ENCODE measurements around the gene IPCEF1.

The IPCEF1 gene

DNA sequence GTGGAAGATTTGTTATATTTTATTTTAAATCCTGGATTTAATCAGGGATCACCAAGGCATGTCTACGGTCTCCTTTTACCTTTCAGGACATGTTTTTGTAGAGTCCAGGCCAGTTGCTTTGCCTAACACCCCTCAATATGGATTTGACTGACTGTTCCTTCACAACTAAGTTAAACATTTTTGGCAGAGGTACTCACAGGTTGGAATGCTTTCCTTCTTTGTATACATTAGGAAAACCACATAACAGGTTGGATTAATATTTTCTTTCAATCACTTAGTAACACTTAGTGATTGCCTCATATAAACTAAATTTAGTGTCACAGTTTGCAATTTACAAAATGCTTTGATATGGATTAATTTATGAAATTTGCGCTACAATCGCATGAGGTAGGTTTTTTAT, 64.5 kb downstream of the IPCEF1 start:
- H3K4me3 ChIP-seq (ENCODE audit: low read depth, low read length) = no peak overlapping the region
- TF ChIP-seq, protein P1, sequence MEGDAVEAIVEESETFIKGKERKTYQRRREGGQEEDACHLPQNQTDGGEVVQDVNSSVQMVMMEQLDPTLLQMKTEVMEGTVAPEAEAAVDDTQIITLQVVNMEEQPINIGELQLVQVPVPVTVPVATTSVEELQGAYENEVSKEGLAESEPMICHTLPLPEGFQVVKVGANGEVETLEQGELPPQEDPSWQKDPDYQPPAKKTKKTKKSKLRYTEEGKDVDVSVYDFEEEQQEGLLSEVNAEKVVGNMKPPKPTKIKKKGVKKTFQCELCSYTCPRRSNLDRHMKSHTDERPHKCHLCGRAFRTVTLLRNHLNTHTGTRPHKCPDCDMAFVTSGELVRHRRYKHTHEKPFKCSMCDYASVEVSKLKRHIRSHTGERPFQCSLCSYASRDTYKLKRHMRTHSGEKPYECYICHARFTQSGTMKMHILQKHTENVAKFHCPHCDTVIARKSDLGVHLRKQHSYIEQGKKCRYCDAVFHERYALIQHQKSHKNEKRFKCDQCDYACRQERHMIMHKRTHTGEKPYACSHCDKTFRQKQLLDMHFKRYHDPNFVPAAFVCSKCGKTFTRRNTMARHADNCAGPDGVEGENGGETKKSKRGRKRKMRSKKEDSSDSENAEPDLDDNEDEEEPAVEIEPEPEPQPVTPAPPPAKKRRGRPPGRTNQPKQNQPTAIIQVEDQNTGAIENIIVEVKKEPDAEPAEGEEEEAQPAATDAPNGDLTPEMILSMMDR (IDR thresholded peaks at IDR 0.05; ENCODE audit: low read depth, low read length) = no peak

DNA sequence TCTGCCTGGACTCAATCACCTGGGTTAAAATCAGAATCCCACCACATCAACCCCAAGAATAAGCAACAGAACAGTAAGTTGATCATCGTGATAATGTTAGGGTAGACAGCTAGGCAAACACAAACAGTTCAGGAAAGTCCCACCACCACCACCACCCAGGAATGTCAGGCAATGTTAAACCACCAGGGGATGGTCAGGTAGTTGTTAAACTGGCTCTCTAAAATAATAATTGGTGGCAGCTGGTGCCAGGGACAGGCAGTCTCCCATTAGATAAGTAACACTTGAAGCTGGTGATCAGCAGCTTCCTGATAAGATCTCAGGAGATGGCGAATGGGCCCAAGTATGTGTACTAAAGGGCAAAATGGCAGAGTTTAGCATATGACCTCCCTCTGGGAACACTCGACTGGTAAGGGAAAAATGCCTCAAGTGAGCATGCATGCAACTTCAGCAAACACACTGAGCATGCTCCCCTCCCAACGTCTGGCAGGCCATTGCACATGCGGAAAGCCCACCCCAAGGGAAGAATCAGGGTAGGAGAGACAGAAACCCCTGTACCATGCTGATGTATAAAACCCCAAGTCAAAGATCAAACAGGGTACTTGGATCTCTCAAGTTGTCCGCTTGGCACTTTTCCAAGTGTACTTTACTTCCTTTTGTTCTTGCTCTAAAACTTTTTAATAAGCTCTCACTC, 66.6 kb downstream of the IPCEF1 start:
- TF ChIP-seq, protein P1 (IDR thresholded peaks at IDR 0.05; ENCODE audit: low read depth, low read length) = no peak
- H3K4me3 ChIP-seq (ENCODE audit: low read depth, low read length) = no peak overlapping the region

GRCh38 chr6:154285826-154286225, 70.8 kb downstream of the IPCEF1 start:
- TF ChIP-seq, protein P1 (IDR thresholded peaks at IDR 0.05; ENCODE audit: low read depth, low read length) = no peak
- H3K4me3 ChIP-seq (ENCODE audit: low read depth, low read length) = no peak overlapping the region

DNA sequence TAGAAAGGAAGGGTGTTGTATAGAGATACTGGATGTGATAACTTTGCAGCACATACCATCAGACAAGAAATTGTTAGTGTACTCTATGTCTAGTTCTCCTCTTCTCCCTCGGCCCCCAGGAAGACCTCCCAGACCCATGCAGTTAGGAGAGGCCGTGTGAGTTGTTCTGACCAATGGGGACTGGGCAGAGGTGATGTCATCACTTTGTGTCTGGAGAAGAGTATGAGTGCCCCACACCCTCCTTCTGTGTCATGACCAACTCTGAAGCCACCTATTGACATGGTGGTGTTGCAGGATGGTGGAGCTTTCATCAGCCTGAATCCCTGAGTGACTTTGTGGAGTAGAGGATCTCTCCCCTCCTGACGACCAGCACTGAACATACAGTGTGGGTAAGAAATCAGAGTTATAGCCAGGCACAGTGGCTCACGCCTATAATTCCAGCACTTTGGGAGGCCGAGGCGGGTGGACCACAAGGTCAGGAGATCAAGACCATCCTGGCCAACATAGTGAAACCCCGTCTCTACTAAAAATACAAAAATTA, 72.2 kb downstream of the IPCEF1 start:
- TF ChIP-seq, protein P1 (IDR thresholded peaks at IDR 0.05; ENCODE audit: low read depth, low read length) = no peak
- H3K4me3 ChIP-seq (ENCODE audit: low read depth, low read length) = no peak overlapping the region

DNA sequence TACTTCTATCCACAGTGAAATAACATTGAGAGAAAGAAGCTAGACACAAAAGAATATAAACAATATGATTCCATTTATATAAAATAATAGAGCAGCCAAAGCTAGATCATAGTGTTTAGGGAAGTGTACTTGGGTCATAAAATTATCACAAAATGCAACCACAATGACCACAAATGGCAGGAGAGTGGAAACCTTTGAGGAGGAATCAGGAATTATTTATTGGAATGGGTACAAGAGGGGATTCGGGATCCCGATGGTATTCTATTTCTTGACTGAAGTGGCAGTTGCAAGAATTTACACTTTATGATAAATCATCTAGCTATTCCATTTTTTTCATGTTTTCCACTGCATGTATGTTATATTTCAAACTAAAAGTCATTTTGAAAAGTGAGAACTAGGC, 76.1 kb downstream of the IPCEF1 start:
- H3K4me3 ChIP-seq (ENCODE audit: low read depth, low read length) = no peak overlapping the region
- TF ChIP-seq, protein P1 (IDR thresholded peaks at IDR 0.05; ENCODE audit: low read depth, low read length) = no peak

DNA sequence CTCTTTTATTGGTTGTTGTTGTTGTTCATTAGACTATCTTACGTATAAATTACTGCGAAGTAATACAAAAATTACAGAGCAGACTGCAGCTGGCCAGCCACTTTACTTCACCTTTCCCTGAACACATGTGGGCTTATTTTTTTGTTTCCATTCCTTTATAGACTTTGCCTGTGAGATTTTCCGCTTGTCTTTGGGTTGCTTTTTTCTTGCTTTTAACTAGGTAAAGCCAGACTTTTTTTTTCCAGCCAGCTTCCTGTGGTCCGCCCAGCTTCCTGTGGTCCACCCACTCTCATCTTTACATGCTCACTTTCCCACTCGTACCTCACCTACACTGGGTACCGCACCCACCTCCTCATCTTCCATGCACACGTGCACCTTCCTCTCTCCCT, 79.0 kb downstream of the IPCEF1 start:
- no peak overlapping the region for H3K4me3 ChIP-seq (ENCODE audit: low read depth, low read length)
- TF ChIP-seq, protein P1 (IDR thresholded peaks at IDR 0.05; ENCODE audit: low read depth, low read length) = no peak

- no peak overlapping the region for H3K4me3 ChIP-seq (ENCODE audit: low read depth, low read length)
- TF ChIP-seq, protein P1 (IDR thresholded peaks at IDR 0.05; ENCODE audit: low read depth, low read length) = peak; percentile 11; the same call in 1 of the 2 replicates
Measured at GRCh38 chr6:154276810-154277628, 79.6 kb downstream of the IPCEF1 start.

All from WI38 (cell line).